Prostate gland (tissue), 2 donors: ENCODE results near the gene PDHX. TPM values are rescaled to one million over a fixed set of nuclear protein-coding genes. Genes with fewer than 3 reads are reported as not detected.

ENCODE experiments used
- DNase-seq: peaks from one replicate; pipeline ENCODE4 v3.0.0-alpha.2; 2019; ENCODE audit warnings: low spot score
- H3K27ac ChIP-seq, 2 donors: fragments of 200-600 bp; sonication (generic); 2 replicates each; pipeline ENCODE4 v1.5.1; 2017 to 2019
- H3K27me3 ChIP-seq: fragments of 200-600 bp; sonication (generic); replicated peaks from 2 replicates; pipeline ENCODE4 v1.5.1; 2019; ENCODE audit not compliant: insufficient read depth
- H3K36me3 ChIP-seq, 2 donors: fragments of 200-600 bp; sonication (generic); 1 replicate in 1 of 2; 2 replicates in 1 of 2; pipeline versions ENCODE4 v1.5.1 to v1.8.1; 2017 to 2019
- H3K4me1 ChIP-seq: fragments of 200-600 bp; sonication (generic); replicated peaks from 2 replicates; pipeline ENCODE4 v1.5.1; 2019
- H3K4me3 ChIP-seq, 2 donors: fragments of 200-600 bp; sonication (generic); 2 replicates each; pipeline ENCODE4 v1.5.1; 2017 to 2019
- H3K9me3 ChIP-seq: fragments of 200-600 bp; sonication (generic); 2 replicates; pipeline ENCODE4 v1.5.1; 2017
- CTCF ChIP-seq, 4 experiments: fragments of 200-600 bp in 2 of 4; fragments of 450-650 bp in 2 of 4; sonication (generic) in 2 of 4; IDR thresholded peaks; 1 replicate in 3 of 4; 2 replicates in 1 of 4; pipeline ENCODE4 v1.5.1; 2016 to 2019; ENCODE audit warnings: antibody characterized with exemption in 4 of 4, mild to moderate bottlenecking in 2 of 4, moderate library complexity in 2 of 4
- POLR2A ChIP-seq: fragments of 450-650 bp; IDR thresholded peaks from one replicate; pipeline ENCODE4 v1.6.1; 2016; ENCODE audit warnings: antibody characterized with exemption, mild to moderate bottlenecking
- POLR2AphosphoS5 ChIP-seq: sonication (generic); formaldehyde crosslinking; IDR thresholded peaks from one replicate; pipeline ENCODE4 v1.6.1; 2017; ENCODE audit warnings: antibody characterized with exemption
- WGBS: methylation state at CpG from one replicate; pipeline ENCODE4 v1.1.5; 2018; 5-methylcytosine and 5-hydroxymethylcytosine counted together
- intact Hi-C: fragments of 100-400 bp; cut with DNase I; formaldehyde crosslinking; loops from one replicate; pipeline ENCODE4 v1.14.2; 2022
- total RNA-seq, 2 donors: library from RNA; depleted of rRNA; stranded (reverse); fragments of >200 nt; gene quantifications; one replicate each; pipeline ENCODE4 v1.1.0, GENCODE V29; 2016

Gene PDHX
- total RNA-seq, 2 donors from 2014 or later = 29.1 to 45.2 TPM

- no peak for DNase-seq
- intact Hi-C loops = loop anchor here (2.0 to 10.0 kb wide), 3 partner anchors 377 to 559 kb away; no protein-coding TSS in a partner anchor
- no peaks in the 10 kb centered on the region for H3K27me3 ChIP-seq
- no peaks in the 10 kb centered on the region for H3K4me1 ChIP-seq
- no peak for TF ChIP-seq POLR2A
- peak in 3 of 4 experiments; percentile 80 to 92 (median 84) for TF ChIP-seq CTCF (IDR thresholded peaks at IDR 0.05)
- peak; percentile 35 for TF ChIP-seq POLR2AphosphoS5
- H3K9me3 ChIP-seq = no peaks in the 10 kb centered on the region
- no peak overlapping the region for H3K4me3 ChIP-seq
- no peak overlapping the region for H3K27ac ChIP-seq
- 9% methylated on average over 2 of the region's 2 CpGs for WGBS
- no peaks in the 10 kb centered on the region for H3K36me3 ChIP-seq
Measured at GRCh38 chr11:34926101-34926830, 9.8 kb downstream of the PDHX start.

- Histone ChIP-seq H3K27ac (no peak overlapping the region), H3K36me3 (no peaks in the 10 kb centered on the region), H3K4me3 (no peak overlapping the region), H3K4me1 (no peaks in the 10 kb centered on the region), H3K9me3 (no peaks in the 10 kb centered on the region), H3K27me3 (no peaks in the 10 kb centered on the region)
- no peak for DNase-seq
- no peak for TF ChIP-seq CTCF (IDR thresholded peaks at IDR 0.05)
- TF ChIP-seq POLR2A = no peak
- no peak for TF ChIP-seq POLR2AphosphoS5
- intact Hi-C loops = loop anchor here (2.0 to 10.0 kb wide), 3 partner anchors 376 to 558 kb away; no protein-coding TSS in a partner anchor
Measured at GRCh38 chr11:34926831-34927132, 10.4 kb downstream of the PDHX start.

- H3K36me3 ChIP-seq = no peaks in the 10 kb centered on the region
- H3K4me1 ChIP-seq = no peaks in the 10 kb centered on the region
- WGBS = 75% methylated on average over 3 of the region's 3 CpGs
- no peaks in the 10 kb centered on the region for H3K9me3 ChIP-seq
- DNase-seq = no peak
- no peak overlapping the region for H3K4me3 ChIP-seq
- TF ChIP-seq POLR2AphosphoS5 (no peak), CTCF (IDR thresholded peaks at IDR 0.05) (no peak)
- no peak overlapping the region for H3K27ac ChIP-seq
- H3K27me3 ChIP-seq = no peaks in the 10 kb centered on the region
- intact Hi-C loops = loop anchor here (10.0 kb wide), 1 partner anchor 556 kb away; no protein-coding TSS in a partner anchor
Measured at GRCh38 chr11:34928268-34928959, 12.0 kb downstream of the PDHX start.

GRCh38 chr11:34928960-34929680, 12.7 kb downstream of the PDHX start:
- Histone ChIP-seq H3K27me3 (no peaks in the 10 kb centered on the region), H3K9me3 (no peaks in the 10 kb centered on the region), H3K4me3 (no peak overlapping the region), H3K27ac (no peak overlapping the region), H3K4me1 (no peaks in the 10 kb centered on the region), H3K36me3 (no peaks in the 10 kb centered on the region)
- intact Hi-C loops = loop anchor here (10.0 kb wide), 1 partner anchor 556 kb away; no protein-coding TSS in a partner anchor
- TF ChIP-seq POLR2AphosphoS5 (no peak), POLR2A (no peak), CTCF (IDR thresholded peaks at IDR 0.05) (no peak)
- DNase-seq = no peak
- 87% methylated on average over 7 of the region's 7 CpGs for WGBS
